Natural killer cell (primary cell): Measurements from ENCODE around the gene ADRA2C. TPM values are rescaled to one million over a fixed set of nuclear protein-coding genes. Genes with fewer than 3 reads are reported as not detected.

Experiments used
- ATAC-seq, 3 donors: fragments of 150-1000 bp in 2 of 3; fragments of 200-7000 bp in 1 of 3; cut with Tn5 transposase; 1 replicate in 1 of 3; 2 replicates in 2 of 3; pipeline ENCODE4 v1.10.0; 2021; ENCODE audit warnings: mild to moderate bottlenecking in 2 of 3, moderate library complexity in 2 of 3
- DNase-seq, 2 donors: peaks; one replicate each; pipeline versions ENCODE4 v3.0.0 to v3.0.0-alpha.2; 2013 to 2021; ENCODE audit warnings: mixed read lengths in 1 of 2
- H3K27ac ChIP-seq: one replicate; pipeline ENCODE4 v1.5.1; 2013; ENCODE audit warnings: mild to moderate bottlenecking, low read length
- H3K27me3 ChIP-seq: one replicate; pipeline ENCODE4 v1.6.1; 2013; ENCODE audit warnings: low read length; ENCODE audit not compliant: control insufficient read depth, insufficient read depth
- H3K36me3 ChIP-seq: one replicate; pipeline ENCODE4 v1.6.1; 2013; ENCODE audit warnings: low read length; ENCODE audit not compliant: control insufficient read depth, insufficient read depth
- H3K4me1 ChIP-seq: one replicate; pipeline ENCODE4 v1.6.1; 2013; ENCODE audit warnings: low read length; ENCODE audit not compliant: control insufficient read depth, insufficient read depth
- H3K4me3 ChIP-seq: one replicate; pipeline ENCODE4 v1.5.1; 2013; ENCODE audit warnings: low read length
- H3K9me3 ChIP-seq: one replicate; pipeline ENCODE4 v1.6.1; 2013; ENCODE audit warnings: low read length; ENCODE audit not compliant: control insufficient read depth, insufficient read depth
- H3K27ac Mint-ChIP-seq, 2 donors: one replicate each; pipeline ENCODE4 v1.8.0; 2022; ENCODE audit warnings: mild to moderate bottlenecking in 2 of 2, mixed read lengths in 2 of 2, moderate library complexity in 1 of 2
- H3K27me3 Mint-ChIP-seq, 2 donors: one replicate each; pipeline ENCODE4 v1.8.0; 2022; ENCODE audit warnings: low read depth in 2 of 2, mixed read lengths in 2 of 2
- H3K36me3 Mint-ChIP-seq: one replicate; pipeline ENCODE4 v1.8.0; 2022; ENCODE audit warnings: mixed read lengths
- H3K4me1 Mint-ChIP-seq, 2 donors: one replicate each; pipeline ENCODE4 v1.8.0; 2022; ENCODE audit warnings: mixed read lengths in 2 of 2
- H3K4me3 Mint-ChIP-seq: one replicate; pipeline ENCODE4 v1.8.0; 2022; ENCODE audit warnings: mild to moderate bottlenecking, moderate library complexity, mixed read lengths
- H3K9me3 Mint-ChIP-seq, 2 donors: one replicate each; pipeline ENCODE4 v1.8.0; 2022; ENCODE audit warnings: mixed read lengths in 2 of 2
- CTCF ChIP-seq: fragments of 200-600 bp; IDR thresholded peaks from one replicate; pipeline ENCODE4 v1.8.0; 2022; ENCODE audit warnings: antibody characterized with exemption
- WGBS: methylation state at CpG from one replicate; pipeline ENCODE4 v1.1.7; 2013; ENCODE audit warnings: missing lambda C conversion rate; ENCODE audit not compliant: insufficient coverage; 5-methylcytosine and 5-hydroxymethylcytosine counted together
- intact Hi-C: fragments of 100-400 bp; cut with micrococcal nuclease; formaldehyde crosslinking; loops from one replicate; pipeline ENCODE4 v1.14.2; 2022
- total RNA-seq, 4 donors: library from RNA; stranded (reverse); fragments of 120-200 nt in 1 of 4; gene quantifications; one replicate each; pipeline versions ENCODE4 v1.2.3 to v1.2.4, GENCODE V29; 2013 to 2022

Gene ADRA2C
- total RNA-seq, 3 donors from 2014 or later (not counting 1 experiment from before 2014, with no cell fraction given), result not detected

GRCh38 chr4:3721186-3721585 is 45.0 kb upstream of the ADRA2C start:
- intact Hi-C loops, result no loop called here
- Histone ChIP-seq H3K4me1 (no peaks in the 10 kb centered on the region), H3K9me3 (no peaks in the 10 kb centered on the region), H3K27ac (no peak overlapping the region), H3K27me3 (peaks cover 14% of the 10 kb centered on the region), H3K4me3 (no peak overlapping the region), H3K36me3 (no peaks in the 10 kb centered on the region)
- H3K36me3 Mint-ChIP-seq, result no peaks in the 10 kb centered on the region
- H3K4me1 Mint-ChIP-seq, result no peaks in the 10 kb centered on the region
- TF ChIP-seq CTCF, result no peak
- no peak for DNase-seq
- 67% methylated on average over 8 of the region's 8 CpGs for WGBS
- peaks cover 22 to 35% of the 10 kb centered on the region in 2 donors for H3K27me3 Mint-ChIP-seq
- no peak for ATAC-seq
- H3K27ac Mint-ChIP-seq, result no peak overlapping the region
- no peak overlapping the region for H3K4me3 Mint-ChIP-seq
- peaks cover 3 to 5% of the 10 kb centered on the region in 2 donors for H3K9me3 Mint-ChIP-seq

GRCh38 chr4:3721627-3722026 is 44.6 kb upstream of the ADRA2C start:
- ATAC-seq (no peak), DNase-seq (no peak)
- no peak overlapping the region for H3K27ac ChIP-seq
- H3K4me3 ChIP-seq, result no peak overlapping the region
- no peak for TF ChIP-seq CTCF
- H3K27ac Mint-ChIP-seq, result no peak overlapping the region
- H3K9me3 ChIP-seq, result no peaks in the 10 kb centered on the region
- peaks cover 14% of the 10 kb centered on the region for H3K27me3 ChIP-seq
- peaks cover 22 to 35% of the 10 kb centered on the region in 2 donors for H3K27me3 Mint-ChIP-seq
- H3K9me3 Mint-ChIP-seq, result peaks cover 3 to 5% of the 10 kb centered on the region in 2 donors
- intact Hi-C loops, result no loop called here
- WGBS, result 66% methylated on average over 6 of the region's 6 CpGs
- H3K36me3 Mint-ChIP-seq, result no peaks in the 10 kb centered on the region
- H3K4me3 Mint-ChIP-seq, result no peak overlapping the region
- H3K4me1 Mint-ChIP-seq, result no peaks in the 10 kb centered on the region
- no peaks in the 10 kb centered on the region for H3K4me1 ChIP-seq
- no peaks in the 10 kb centered on the region for H3K36me3 ChIP-seq

- TF ChIP-seq CTCF, result no peak
- WGBS, result 78% methylated on average over 11 of the region's 11 CpGs
- ATAC-seq, result no peak
- H3K36me3 ChIP-seq, result no peaks in the 10 kb centered on the region
- no peak overlapping the region for H3K27ac Mint-ChIP-seq
- H3K36me3 Mint-ChIP-seq, result no peaks in the 10 kb centered on the region
- no peak for DNase-seq
- H3K4me3 Mint-ChIP-seq, result no peak overlapping the region
- H3K27me3 Mint-ChIP-seq, result peaks cover 22 to 35% of the 10 kb centered on the region in 2 donors
- peaks cover 14% of the 10 kb centered on the region for H3K27me3 ChIP-seq
- H3K4me1 Mint-ChIP-seq, result no peaks in the 10 kb centered on the region
- intact Hi-C loops, result no loop called here
- no peak overlapping the region for H3K4me3 ChIP-seq
- H3K9me3 ChIP-seq, result no peaks in the 10 kb centered on the region
- H3K9me3 Mint-ChIP-seq, result peaks cover 3 to 5% of the 10 kb centered on the region in 2 donors
- H3K27ac ChIP-seq, result no peak overlapping the region
- H3K4me1 ChIP-seq, result no peaks in the 10 kb centered on the region
These were observed 43.5 kb upstream of the ADRA2C start for GRCh38 chr4:3722446-3723231.
